K562 (cell line): ENCODE data around the gene CPA2. TPM values are rescaled to one million over a fixed set of nuclear protein-coding genes. Genes with fewer than 3 reads are reported as not detected.

Experiments used
- REST ChIP-seq, 2 experiments: fragments of 450-650 bp; formaldehyde crosslinking in 1 of 2; IDR thresholded peaks; 2 replicates each; pipeline versions ENCODE4 v1.4.0 to v1.6.1; 2014 to 2020; ENCODE audit warnings: mild to moderate bottlenecking in 2 of 2, borderline replicate concordance in 1 of 2, low read depth in 1 of 2
- polyA plus RNA-seq, 8 experiments: library from polyadenylated mRNA; depleted of rRNA in 4 of 8; stranded (reverse) in 5 of 8; unstranded in 3 of 8; fragments of >200 nt; fragmentation: Nextera tagmentation in 2 of 8; fragmentation: Illumina TruSeq in 1 of 8; extraction: Ambion mirVana in 2 of 8; extraction: Trizol in 1 of 8; gene quantifications; 2 replicates each; pipeline versions ENCODE4 v1.2.1 to v1.2.3, GENCODE V29; 2011 to 2014; ENCODE audit warnings: inconsistent platforms in 1 of 8, missing spikeins in 1 of 8
- total RNA-seq, 7 experiments: library from RNA; depleted of rRNA in 6 of 7; stranded (reverse); fragments of >200 nt in 6 of 7; fragmentation: Illumina TruSeq in 2 of 7; extraction: Trizol in 2 of 7; gene quantifications; 2 replicates each; pipeline versions ENCODE4 v1.2.1 to v1.2.3, GENCODE V29; 2011 to 2021; ENCODE audit warnings: low replicate concordance in 1 of 7

Gene CPA2
- total and polyA plus RNA-seq, 9 of the 15 experiments (the other 6 are each of a cell fraction or from before 2014, with no cell fraction given), result 0.04 to 0.84 (median 0.09) TPM; not detected in 4

GRCh38 chr7:130297628-130298543 is 31.2 kb downstream of the CPA2 start (continued):
- peak; percentile 36 for TF ChIP-seq REST (IDR thresholded peaks at IDR 0.05; ENCODE audit: borderline replicate concordance)
- no peak for TF ChIP-seq REST (CRISPR knock-in tag; IDR thresholded peaks at IDR 0.05; ENCODE audit: low read depth)
